Measurements from ENCODE around the gene RCN2.

- TF ChIP-seq, protein P1, sequence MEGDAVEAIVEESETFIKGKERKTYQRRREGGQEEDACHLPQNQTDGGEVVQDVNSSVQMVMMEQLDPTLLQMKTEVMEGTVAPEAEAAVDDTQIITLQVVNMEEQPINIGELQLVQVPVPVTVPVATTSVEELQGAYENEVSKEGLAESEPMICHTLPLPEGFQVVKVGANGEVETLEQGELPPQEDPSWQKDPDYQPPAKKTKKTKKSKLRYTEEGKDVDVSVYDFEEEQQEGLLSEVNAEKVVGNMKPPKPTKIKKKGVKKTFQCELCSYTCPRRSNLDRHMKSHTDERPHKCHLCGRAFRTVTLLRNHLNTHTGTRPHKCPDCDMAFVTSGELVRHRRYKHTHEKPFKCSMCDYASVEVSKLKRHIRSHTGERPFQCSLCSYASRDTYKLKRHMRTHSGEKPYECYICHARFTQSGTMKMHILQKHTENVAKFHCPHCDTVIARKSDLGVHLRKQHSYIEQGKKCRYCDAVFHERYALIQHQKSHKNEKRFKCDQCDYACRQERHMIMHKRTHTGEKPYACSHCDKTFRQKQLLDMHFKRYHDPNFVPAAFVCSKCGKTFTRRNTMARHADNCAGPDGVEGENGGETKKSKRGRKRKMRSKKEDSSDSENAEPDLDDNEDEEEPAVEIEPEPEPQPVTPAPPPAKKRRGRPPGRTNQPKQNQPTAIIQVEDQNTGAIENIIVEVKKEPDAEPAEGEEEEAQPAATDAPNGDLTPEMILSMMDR (conservative IDR thresholded peaks at IDR 0.05; ENCODE audit: low read depth, low read length) = no peak
- TF ChIP-seq EZH2phosphoT487 (IDR thresholded peaks at IDR 0.05; ENCODE audit: borderline replicate concordance, low read length) (no peak), EZH2 (IDR thresholded peaks at IDR 0.05; ENCODE audit: low read length, unreplicated experiment) (no peak)
Observed at GRCh38 chr15:76951220-76951619, 19.7 kb downstream of the RCN2 start.
